HG03432 (cell line): ENCODE results near the gene IL17C.

Source experiments
- ATAC-seq: cut with Tn5 transposase; IDR thresholded peaks from one replicate; pipeline ENCODE4 v1.9.1; 2021; ENCODE audit warnings: mild to moderate bottlenecking, moderate library complexity; ENCODE audit not compliant: unreplicated experiment

Gene IL17C

GRCh38 chr16:88638323-88639230, at the start of gene IL17C:
IL17C (plus strand) TSS chr16:88638572; CDS start chr16:88638642, 70 bp downstream.
- no peak for ATAC-seq

- ATAC-seq, result no peak
Measured at GRCh38 chr16:88588754-88589153, 49.6 kb upstream of the IL17C start.

GRCh38 chr16:88589441-88589840, 48.9 kb upstream of the IL17C start:
- no peak for ATAC-seq

- ATAC-seq, result peak; percentile 65
Measured at GRCh38 chr16:88591577-88592021, 46.8 kb upstream of the IL17C start.

- no peak for ATAC-seq
Measured at GRCh38 chr16:88593061-88593460, 45.3 kb upstream of the IL17C start.

- no peak for ATAC-seq
Measured at GRCh38 chr16:88593489-88593888, 44.9 kb upstream of the IL17C start.

- ATAC-seq, result no peak
Measured at GRCh38 chr16:88593910-88594309, 44.5 kb upstream of the IL17C start.

GRCh38 chr16:88595101-88595500, 43.3 kb upstream of the IL17C start:
- no peak for ATAC-seq

GRCh38 chr16:88595921-88596320, 42.5 kb upstream of the IL17C start:
- ATAC-seq, result no peak

- ATAC-seq, result no peak
Measured at GRCh38 chr16:88596483-88596882, 41.9 kb upstream of the IL17C start.

GRCh38 chr16:88597856-88598491, 40.4 kb upstream of the IL17C start:
- no peak for ATAC-seq

- ATAC-seq, result no peak
Measured at GRCh38 chr16:88599092-88599733, 39.2 kb upstream of the IL17C start.

- ATAC-seq, result no peak
Measured at GRCh38 chr16:88599825-88600538, 38.4 kb upstream of the IL17C start.

- no peak for ATAC-seq
Measured at GRCh38 chr16:88600539-88600896, 37.9 kb upstream of the IL17C start.

- no peak for ATAC-seq
Measured at GRCh38 chr16:88601313-88602036, 36.9 kb upstream of the IL17C start.

- no peak for ATAC-seq
Measured at GRCh38 chr16:88602091-88602490, 36.3 kb upstream of the IL17C start.

- ATAC-seq, result no peak
Measured at GRCh38 chr16:88605186-88606147, 32.9 kb upstream of the IL17C start.

- ATAC-seq, result no peak
Measured at GRCh38 chr16:88606148-88606757, 32.1 kb upstream of the IL17C start.

- no peak for ATAC-seq
Measured at GRCh38 chr16:88608076-88608475, 30.3 kb upstream of the IL17C start.
